Pancreas (tissue), 10 donors: ENCODE results near the gene SGMS2. TPM values are rescaled to one million over a fixed set of nuclear protein-coding genes. Genes with fewer than 3 reads are reported as not detected.

Experiments
- ATAC-seq, 4 donors: fragments of 200-7000 bp; cut with Tn5 transposase; one replicate each; pipeline versions ENCODE4 v1.8.0 to v1.9.1; 2020; ENCODE audit warnings: mild to moderate bottlenecking in 4 of 4, moderate library complexity in 4 of 4
- DNase-seq, 6 donors: peaks; one replicate each; pipeline ENCODE4 v3.0.0-alpha.2; 2020
- FAIRE-seq: peaks from 2 replicates; lab custom pipeline; 2012; peaks lifted over from hg19 to GRCh38; lab: Jason Lieb, UNC
- H3K27ac ChIP-seq, 4 donors: fragments of 200-600 bp; sonication (generic); 1 replicate in 3 of 4; 2 replicates in 1 of 4; pipeline versions ENCODE4 v1.5.0 to v1.8.0; 2020
- H3K27me3 ChIP-seq, 4 donors: fragments of 200-600 bp; one replicate each; pipeline ENCODE4 v1.8.0; 2021
- H3K36me3 ChIP-seq, 3 donors: fragments of 200-600 bp; sonication (generic) in 1 of 3; one replicate each; pipeline versions ENCODE4 v1.5.0 to v1.8.0; 2020 to 2021
- H3K4me1 ChIP-seq, 3 donors: fragments of 200-600 bp; one replicate each; pipeline ENCODE4 v1.8.0; 2021
- H3K4me3 ChIP-seq, 4 donors: fragments of 200-600 bp; sonication (generic) in 2 of 4; one replicate each; pipeline versions ENCODE4 v1.5.0 to v1.8.0; 2020 to 2021
- H3K9me3 ChIP-seq, 4 donors: fragments of 200-600 bp; one replicate each; pipeline ENCODE4 v1.8.0; 2021
- WGBS, 2 donors: extraction: QIAGEN DNeasy Blood & Tissue Kit; methylation state at CpG; one replicate each; pipeline ENCODE4 v1.1.7; 2013; 5-methylcytosine and 5-hydroxymethylcytosine counted together
- intact Hi-C, 3 donors: fragments of 100-400 bp; cut with DNase I; formaldehyde crosslinking; loops; one replicate each; pipeline versions ENCODE4 v1.11.1 to v1.14.2; 2022
- polyA plus RNA-seq, 2 donors: library from polyadenylated mRNA; stranded (reverse); fragments of 200-250 nt; gene quantifications; one replicate each; pipeline ENCODE4 v1.2.3, GENCODE V29; 2013
- total RNA-seq, 6 donors: library from RNA; stranded (reverse); fragmentation: NEBNext Ultra II Directional in 4 of 6; extraction: Animal tissue kit (Norgen Biotek cat#: 25700) in 4 of 6; gene quantifications; one replicate each; pipeline versions ENCODE4 v1.2.1 to v1.2.4, GENCODE V29; 2021 to 2023
- TF ChIP-seq, protein P1 (sequence below), 4 donors: fragments of 200-600 bp; sonication (generic) in 3 of 4; IDR thresholded peaks; one replicate each; pipeline versions ENCODE4 v1.5.0 to v1.8.0; 2021; ENCODE audit warnings: antibody characterized with exemption in 4 of 4
- donor health status: healthy with polysubstance abuse.
- donor health status: DM: no; HTN: no; CAD: no; lungs with moderate emphysema.
- donor health status: DM: no; HTN: no; CAD: no.
- donor health status: control.
- donor health status: control.
- donor health status: Bipolar disorder and iron deficiency.
- donor health status: DM: yes; HTN: yes; CAD: no.
- donor health status: DM: no; HTN: no; CAD: no.
- donor health status: DM: no; HTN: no; CAD: no.
- donor health status: DM: yes; HTN: yes; CAD: no.

Gene SGMS2
- total and polyA plus RNA-seq, 8 donors, result 1.6 to 25.4 (median 12.6) TPM

DNA sequence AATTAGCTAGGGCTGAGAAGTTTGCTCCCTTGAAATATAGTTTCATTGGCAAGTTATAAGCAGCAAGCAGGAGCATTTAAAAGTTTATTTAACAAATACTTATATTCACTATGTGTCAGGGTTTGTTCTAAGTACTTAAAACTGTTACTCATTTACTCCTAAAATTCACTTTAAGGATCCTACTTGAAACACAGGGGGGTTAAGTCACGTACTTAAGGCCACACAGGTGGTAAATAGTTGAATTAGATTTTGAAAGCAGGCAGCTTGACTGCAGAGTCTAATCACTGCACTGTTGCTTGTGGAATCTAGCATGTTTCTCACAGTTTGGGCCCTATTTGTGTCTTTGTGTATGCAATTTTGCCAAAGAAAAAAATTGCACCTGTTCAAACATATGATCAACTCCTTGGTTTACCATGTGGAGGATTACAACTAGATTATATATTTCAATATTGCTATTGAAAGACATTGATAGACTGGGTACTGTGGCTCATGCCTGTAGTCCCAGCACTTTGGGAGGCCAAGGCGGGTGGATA is 7.6 kb downstream of the SGMS2 start:
- Histone ChIP-seq H3K4me1 (peaks cover 5 to 22% (median 14%) of the 10 kb centered on the region in 3 donors), H3K27me3 (no peaks in the 10 kb centered on the region), H3K27ac (no peak overlapping the region), H3K9me3 (no peaks in the 10 kb centered on the region), H3K4me3 (no peak overlapping the region), H3K36me3 (no peaks in the 10 kb centered on the region)
- WGBS, 2 donors, result 61 to 62% methylated on average over 2 of the region's 2 CpGs
- FAIRE-seq (no peak), DNase-seq (no peak), ATAC-seq (peak in 3 of 4 donors; percentile 53 to 61 (median 55))
- intact Hi-C loops, result no loop called here
- TF ChIP-seq, protein P1, sequence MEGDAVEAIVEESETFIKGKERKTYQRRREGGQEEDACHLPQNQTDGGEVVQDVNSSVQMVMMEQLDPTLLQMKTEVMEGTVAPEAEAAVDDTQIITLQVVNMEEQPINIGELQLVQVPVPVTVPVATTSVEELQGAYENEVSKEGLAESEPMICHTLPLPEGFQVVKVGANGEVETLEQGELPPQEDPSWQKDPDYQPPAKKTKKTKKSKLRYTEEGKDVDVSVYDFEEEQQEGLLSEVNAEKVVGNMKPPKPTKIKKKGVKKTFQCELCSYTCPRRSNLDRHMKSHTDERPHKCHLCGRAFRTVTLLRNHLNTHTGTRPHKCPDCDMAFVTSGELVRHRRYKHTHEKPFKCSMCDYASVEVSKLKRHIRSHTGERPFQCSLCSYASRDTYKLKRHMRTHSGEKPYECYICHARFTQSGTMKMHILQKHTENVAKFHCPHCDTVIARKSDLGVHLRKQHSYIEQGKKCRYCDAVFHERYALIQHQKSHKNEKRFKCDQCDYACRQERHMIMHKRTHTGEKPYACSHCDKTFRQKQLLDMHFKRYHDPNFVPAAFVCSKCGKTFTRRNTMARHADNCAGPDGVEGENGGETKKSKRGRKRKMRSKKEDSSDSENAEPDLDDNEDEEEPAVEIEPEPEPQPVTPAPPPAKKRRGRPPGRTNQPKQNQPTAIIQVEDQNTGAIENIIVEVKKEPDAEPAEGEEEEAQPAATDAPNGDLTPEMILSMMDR (IDR thresholded peaks at IDR 0.05), result no peak

DNA sequence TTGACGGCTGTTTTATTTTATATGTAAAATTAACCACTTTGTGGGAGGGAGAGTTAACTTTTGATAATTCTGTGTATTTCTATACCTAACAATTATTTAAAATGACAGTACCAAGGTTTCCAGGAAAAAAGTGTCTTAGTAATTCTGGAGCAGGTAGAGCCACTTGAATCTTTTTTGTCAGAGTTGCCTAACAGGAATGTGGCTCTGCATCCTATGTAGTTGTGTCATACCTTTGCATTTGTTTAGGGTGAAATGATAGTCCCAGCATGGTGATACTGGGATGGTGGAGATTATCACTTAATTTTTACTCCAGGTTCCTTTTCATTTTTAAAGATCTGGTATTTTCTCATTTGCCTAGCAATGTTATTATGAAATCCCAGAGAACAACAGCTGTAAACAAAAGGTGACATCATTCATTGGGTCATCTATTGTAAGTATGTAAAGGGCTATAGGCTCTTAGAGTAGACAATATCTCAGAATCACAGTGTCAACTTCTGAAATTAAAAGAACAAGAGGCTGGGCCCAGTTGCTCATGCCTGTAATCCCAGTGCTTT is 9.6 kb downstream of the SGMS2 start:
- ATAC-seq (no peak), DNase-seq (no peak), FAIRE-seq (no peak)
- no peak overlapping the region for H3K27ac ChIP-seq
- H3K36me3 ChIP-seq, result no peaks in the 10 kb centered on the region
- intact Hi-C loops, result no loop called here
- H3K4me1 ChIP-seq, result peaks cover 0 to 14% (median 8%) of the 10 kb centered on the region in 3 donors
- no peaks in the 10 kb centered on the region for H3K27me3 ChIP-seq
- no peak overlapping the region for H3K4me3 ChIP-seq
- TF ChIP-seq, protein P1 (IDR thresholded peaks at IDR 0.05), result no peak
- 86 to 88% methylated on average over 1 of the region's 1 CpG for WGBS, 2 donors
- no peaks in the 10 kb centered on the region for H3K9me3 ChIP-seq

DNA sequence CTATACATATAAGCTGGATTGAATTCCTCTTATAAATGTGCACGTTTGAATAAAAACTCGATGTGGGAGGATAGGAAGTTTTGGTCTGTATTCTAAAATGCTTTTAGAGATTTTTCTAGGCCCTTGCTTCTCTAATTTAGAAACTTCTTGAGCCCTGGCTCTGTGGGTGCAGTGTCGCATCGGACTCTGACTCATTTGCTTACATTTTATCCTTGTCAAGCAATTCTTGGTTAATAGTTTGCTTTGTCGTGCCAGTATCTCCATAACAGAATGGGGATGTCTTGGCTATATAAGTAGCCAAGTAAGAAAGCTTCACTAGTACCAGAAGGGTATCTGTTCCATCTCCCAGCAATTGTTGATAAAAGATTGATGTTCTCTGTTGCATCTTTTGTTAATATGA is 10.7 kb downstream of the SGMS2 start:
- peaks cover 0 to 14% (median 8%) of the 10 kb centered on the region in 3 donors for H3K4me1 ChIP-seq
- no peak for DNase-seq
- 76 to 77% methylated on average over 5 of the region's 5 CpGs for WGBS, 2 donors
- no peak for ATAC-seq
- H3K27me3 ChIP-seq, result no peaks in the 10 kb centered on the region
- H3K9me3 ChIP-seq, result no peaks in the 10 kb centered on the region
- no peak overlapping the region for H3K4me3 ChIP-seq
- TF ChIP-seq, protein P1 (IDR thresholded peaks at IDR 0.05), result no peak
- no peaks in the 10 kb centered on the region for H3K36me3 ChIP-seq
- H3K27ac ChIP-seq, result no peak overlapping the region
- intact Hi-C loops, result no loop called here
- no peak for FAIRE-seq

DNA sequence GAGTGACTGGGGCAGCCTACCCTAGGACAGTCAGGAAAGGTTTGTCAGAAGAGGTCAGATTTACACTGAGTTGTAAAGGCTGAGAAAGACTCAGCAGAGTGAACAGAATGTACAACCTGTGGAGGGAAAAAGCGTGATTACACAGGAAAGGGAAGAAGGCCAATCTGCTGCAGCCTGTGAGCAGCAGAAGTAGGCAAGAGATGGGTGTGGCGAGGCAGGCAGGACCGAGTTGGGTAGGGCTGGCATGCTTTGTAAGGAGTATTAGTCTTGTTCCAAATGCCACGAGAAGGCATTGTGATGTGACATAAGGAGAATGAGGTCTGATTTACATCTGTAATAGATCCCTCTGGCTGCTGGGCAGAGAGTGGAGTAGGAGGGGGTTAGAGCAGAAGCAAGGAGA is 12.6 kb downstream of the SGMS2 start:
- no peaks in the 10 kb centered on the region for H3K36me3 ChIP-seq
- H3K9me3 ChIP-seq, result no peaks in the 10 kb centered on the region
- DNase-seq (no peak), ATAC-seq (peak in 2 of 4 donors; percentile 23 to 46), FAIRE-seq (no peak)
- no peak overlapping the region for H3K27ac ChIP-seq
- H3K4me3 ChIP-seq, result no peak overlapping the region
- 66 to 70% methylated on average over 4 of the region's 4 CpGs for WGBS, 2 donors
- H3K4me1 ChIP-seq, result peaks cover 0 to 12% (median 5%) of the 10 kb centered on the region in 3 donors
- intact Hi-C loops, result no loop called here
- TF ChIP-seq, protein P1 (IDR thresholded peaks at IDR 0.05), result no peak
- H3K27me3 ChIP-seq, result no peaks in the 10 kb centered on the region
